BJ (cell line): ENCODE measurements around the gene ECEL1. TPM values are rescaled to one million over a fixed set of nuclear protein-coding genes. Genes with fewer than 3 reads are reported as not detected.

ENCODE experiments used
- CTCF ChIA-PET: fragments of 350-600 bp; formaldehyde crosslinking; extraction: SDS; loops from one replicate; lab custom pipeline; 2021; ENCODE audit warnings: antibody characterized with exemption, inconsistent platforms; lab: Yijun Ruan, JAX
- POLR2A ChIA-PET: fragments of 300-600 bp; sonication (Branson Sonifier 250); formaldehyde crosslinking; extraction: SDS; loops from one replicate; lab custom pipeline; 2021; ENCODE audit warnings: antibody characterized with exemption; lab: Charles Lee
- DNase-seq: peaks from one replicate; pipeline ENCODE4 v3.0.0-alpha.2; 2011; ENCODE audit warnings: low read depth
- H3K27me3 ChIP-seq: 2 replicates; pipeline ENCODE4 v1.6.0; 2011; ENCODE audit warnings: low read length; ENCODE audit not compliant: control insufficient read depth, insufficient read depth
- H3K36me3 ChIP-seq: 2 replicates; pipeline ENCODE4 v1.5.1; 2011; ENCODE audit warnings: low read length; ENCODE audit not compliant: control insufficient read depth, insufficient read depth
- H3K4me3 ChIP-seq: 2 replicates; pipeline ENCODE4 v1.5.1; 2011; ENCODE audit warnings: low read depth, mild to moderate bottlenecking, control low read depth, low read length
- CTCF ChIP-seq: IDR thresholded peaks from 2 replicates; pipeline ENCODE4 v1.5.1; 2011; ENCODE audit warnings: low read depth, mild to moderate bottlenecking, control low read depth, inconsistent platforms, low read length, moderate library complexity; ENCODE audit not compliant: insufficient read depth
- polyA plus RNA-seq: library from polyadenylated mRNA; depleted of rRNA; stranded (reverse); fragments of >200 nt; gene quantifications from 2 replicates; pipeline ENCODE4 v1.2.3, GENCODE V29; 2011

The ECEL1 gene
- polyA plus RNA-seq, 1 experiment: not detected

- ChIA-PET CTCF (no interaction called here), POLR2A (interaction anchor here (0.6 kb wide), 1 partner anchor 700 kb away, joined by 3 read pairs; the partner anchor contains the start of gene PDE6D)
- no peak for TF ChIP-seq CTCF
- Histone ChIP-seq H3K4me3 (no peak overlapping the region), H3K36me3 (no peaks in the 10 kb centered on the region), H3K27me3 (peaks cover 12% of the 10 kb centered on the region)
- DNase-seq: no peak
Observed at GRCh38 chr2:232480201-232481190, 7.1 kb downstream of the ECEL1 start.

GRCh38 chr2:232479341-232480200 lies 8.1 kb downstream of the ECEL1 start:
- DNase-seq: no peak
- ChIA-PET POLR2A (no interaction called here), CTCF (no interaction called here)
- no peak for TF ChIP-seq CTCF
- Histone ChIP-seq H3K36me3 (no peaks in the 10 kb centered on the region), H3K27me3 (peaks cover 10% of the 10 kb centered on the region), H3K4me3 (no peak overlapping the region)

GRCh38 chr2:232478571-232479340 lies 8.9 kb downstream of the ECEL1 start:
- ChIA-PET CTCF (no interaction called here), POLR2A (no interaction called here)
- no peak overlapping the region for H3K4me3 ChIP-seq
- H3K27me3 ChIP-seq: peaks cover 12% of the 10 kb centered on the region
- DNase-seq: no peak
- no peaks in the 10 kb centered on the region for H3K36me3 ChIP-seq
- no peak for TF ChIP-seq CTCF

- Histone ChIP-seq H3K27me3 (peaks cover 16% of the 10 kb centered on the region), H3K4me3 (no peak overlapping the region), H3K36me3 (no peaks in the 10 kb centered on the region)
- no peak for DNase-seq
- ChIA-PET POLR2A (no interaction called here), CTCF (interaction anchor here (1.0 to 1.5 kb wide), 2 partner anchors 15 to 571 kb away, joined by 3 read pairs; no protein-coding TSS in a partner anchor)
- TF ChIP-seq CTCF: no peak
Observed at GRCh38 chr2:232477751-232478510, 9.7 kb downstream of the ECEL1 start.
